Activated T-helper 9 cell treated with anti-CD3 and anti-CD28 coated beads, Interleukin-2, amount 50 U/mL, for 16 hours (primary cell): ENCODE results near the gene CACNA1G.

Source experiments
- DNase-seq: peaks from one replicate; pipeline ENCODE4 v3.0.0-alpha.2; 2020; ENCODE audit warnings: low read depth

CACNA1G gene

DNA sequence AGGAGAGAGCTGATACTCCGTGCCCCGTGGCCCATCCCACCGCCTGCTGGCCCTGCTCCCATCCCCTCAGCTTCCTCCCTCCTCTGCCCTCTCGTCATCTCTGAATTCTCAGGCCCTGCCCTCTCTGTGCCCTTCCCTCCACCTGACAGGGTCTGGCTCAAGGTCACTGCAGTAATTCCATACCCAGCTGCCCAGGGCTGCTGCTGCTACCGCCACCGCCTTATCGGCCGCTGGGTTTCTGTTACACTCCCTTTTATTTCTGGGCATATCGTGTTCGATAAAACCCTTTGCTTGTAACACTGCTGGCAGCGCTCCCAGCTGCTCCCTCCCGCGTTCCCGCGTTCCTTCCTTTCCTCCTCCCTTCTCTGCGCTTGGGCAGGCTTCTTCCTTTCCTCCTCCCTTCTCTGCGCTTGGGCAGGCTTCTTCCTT is 26.8 kb upstream of the CACNA1G start:
- no peak for DNase-seq

DNA sequence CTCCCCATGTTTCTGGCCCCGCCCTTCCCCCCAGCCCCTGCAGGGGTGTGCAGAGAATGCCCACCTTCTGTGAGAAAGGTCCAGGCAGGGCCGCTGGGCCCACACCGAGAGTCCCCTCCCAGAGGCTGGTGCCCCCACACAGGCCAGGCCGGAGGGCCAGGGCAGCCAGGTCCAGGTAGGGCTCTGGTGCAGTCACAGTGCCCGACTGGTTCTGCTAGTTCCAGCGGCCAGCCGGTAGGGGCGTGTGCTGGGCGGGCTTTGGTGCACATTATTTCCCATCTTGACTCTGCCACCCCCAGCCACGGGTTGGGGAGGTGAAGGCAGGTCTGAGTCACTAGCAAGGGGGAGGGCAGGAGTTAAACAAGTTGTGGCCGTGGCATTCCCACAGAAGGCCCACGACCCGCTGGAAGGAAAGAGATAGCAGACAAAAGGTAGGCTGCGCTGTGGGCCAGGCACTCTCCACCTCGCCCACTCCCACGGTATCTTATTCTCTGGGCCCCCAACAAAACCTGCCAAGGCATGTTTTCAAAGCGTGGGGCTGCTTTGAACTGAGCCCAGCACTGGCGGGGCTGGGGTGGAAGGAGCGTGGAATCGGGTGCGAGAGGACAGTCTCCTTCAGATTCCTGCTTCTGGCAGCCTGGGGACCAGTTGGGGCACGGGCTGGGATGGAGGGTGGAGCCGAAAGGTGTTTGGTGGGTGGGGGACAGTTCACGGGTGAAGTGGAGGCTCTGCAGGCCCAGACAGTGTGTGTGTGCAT is 26.1 kb upstream of the CACNA1G start:
- no peak for DNase-seq

GRCh38 chr17:50534979-50535326 is 25.6 kb upstream of the CACNA1G start:
- DNase-seq = no peak

DNA sequence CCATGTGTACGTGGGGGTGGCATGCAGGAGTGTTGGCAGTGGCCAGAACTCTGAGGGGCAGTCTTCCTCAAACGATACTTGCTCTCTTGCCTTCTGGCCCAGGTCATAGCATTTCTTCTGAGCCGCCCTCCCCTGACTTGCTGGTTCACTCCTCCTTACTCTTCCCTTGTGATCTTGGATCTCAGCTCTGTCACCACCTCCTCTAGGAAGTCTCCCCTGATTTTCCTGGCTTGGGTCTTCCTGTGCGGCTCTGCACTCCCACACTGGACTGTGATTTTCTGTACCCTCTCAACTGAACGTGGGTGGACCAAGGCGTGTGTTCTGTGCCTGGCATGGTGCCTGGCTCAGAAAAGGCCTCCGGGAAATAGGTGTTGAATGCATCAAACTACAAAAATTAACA is 25.1 kb upstream of the CACNA1G start:
- DNase-seq = no peak

- no peak for DNase-seq
Measured at GRCh38 chr17:50536683-50537646, 23.6 kb upstream of the CACNA1G start.

DNA sequence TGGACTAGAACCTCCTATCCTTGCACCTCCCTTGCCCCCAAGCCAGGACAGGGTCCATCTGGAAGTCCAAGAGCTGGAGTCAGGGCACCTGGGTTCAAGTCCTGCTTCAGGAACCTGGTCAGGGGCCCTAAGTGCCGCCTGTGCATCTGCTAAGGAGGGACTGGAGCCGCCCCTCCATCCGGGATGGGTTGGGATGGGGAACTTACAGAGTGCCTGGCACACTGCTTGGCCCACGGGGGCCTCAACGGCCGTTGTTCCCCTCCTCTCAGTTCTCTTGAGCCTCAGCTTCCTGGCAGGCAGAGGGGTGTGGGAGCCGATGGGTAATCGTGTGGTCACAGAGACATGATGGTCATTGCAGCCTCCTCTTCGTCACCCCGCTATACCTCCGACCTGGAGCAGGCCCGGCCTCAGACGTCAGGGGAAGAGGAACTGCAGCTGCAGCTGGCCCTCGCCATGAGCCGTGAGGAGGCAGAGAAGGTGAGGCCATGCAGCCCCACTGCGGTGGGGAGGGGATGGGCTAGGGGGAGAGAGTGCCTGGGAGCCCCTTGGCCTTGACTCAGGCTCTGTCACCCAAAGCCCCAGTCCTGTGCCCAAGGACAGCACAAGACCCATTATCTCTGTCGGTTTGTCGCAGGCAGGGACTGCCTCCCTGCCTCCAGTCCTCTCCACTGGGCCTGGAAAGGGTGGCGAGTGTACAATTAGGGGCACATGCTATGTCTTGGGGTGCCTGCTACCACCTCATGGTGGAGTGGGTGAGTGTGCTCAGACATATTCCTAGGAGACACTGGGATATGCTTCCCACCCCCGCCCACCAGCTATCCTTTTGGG is 22.6 kb upstream of the CACNA1G start:
- no peak for DNase-seq

- DNase-seq = no peak
Measured at GRCh38 chr17:50538549-50539410, 21.7 kb upstream of the CACNA1G start.

DNA sequence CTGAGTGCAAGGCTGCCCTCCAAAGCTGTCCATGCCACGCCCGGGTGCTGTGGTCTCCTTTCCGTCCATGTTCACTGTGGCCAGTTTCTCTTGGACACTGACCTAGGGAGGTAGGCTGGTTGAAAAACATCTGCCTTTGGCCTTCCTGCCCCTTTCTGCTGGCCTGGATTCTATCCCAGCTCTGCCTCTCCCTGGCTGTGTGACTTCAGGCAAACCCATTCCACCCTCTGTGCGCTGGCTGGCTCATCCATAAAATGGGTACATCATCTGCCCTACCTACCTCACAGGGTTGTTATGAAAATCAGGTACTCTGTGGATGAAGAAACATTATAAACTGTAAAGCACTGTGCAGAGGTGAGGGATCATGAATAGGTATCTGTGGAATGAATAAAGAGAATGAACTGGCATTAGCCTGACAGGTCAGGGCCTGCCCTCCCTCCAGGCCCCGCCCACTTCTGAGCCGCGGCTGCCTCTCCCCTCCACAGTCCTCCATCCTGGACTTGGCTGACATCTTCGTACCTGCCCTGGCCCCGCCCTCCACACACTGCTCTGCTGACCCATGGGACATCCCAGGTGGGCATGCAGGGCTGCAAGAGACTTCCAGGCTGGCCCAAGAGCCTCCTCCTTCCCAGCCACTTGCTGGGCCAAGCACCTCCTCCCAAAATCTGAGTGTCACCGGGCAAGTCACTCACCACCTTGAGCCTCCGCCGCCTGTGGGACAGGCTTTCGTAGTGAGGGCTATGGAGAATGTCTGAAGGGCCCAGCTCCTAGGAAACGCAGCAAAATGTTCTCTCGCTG is 20.6 kb upstream of the CACNA1G start:
- no peak for DNase-seq

- DNase-seq = no peak
Measured at GRCh38 chr17:50540560-50541401, 19.7 kb upstream of the CACNA1G start.

DNA sequence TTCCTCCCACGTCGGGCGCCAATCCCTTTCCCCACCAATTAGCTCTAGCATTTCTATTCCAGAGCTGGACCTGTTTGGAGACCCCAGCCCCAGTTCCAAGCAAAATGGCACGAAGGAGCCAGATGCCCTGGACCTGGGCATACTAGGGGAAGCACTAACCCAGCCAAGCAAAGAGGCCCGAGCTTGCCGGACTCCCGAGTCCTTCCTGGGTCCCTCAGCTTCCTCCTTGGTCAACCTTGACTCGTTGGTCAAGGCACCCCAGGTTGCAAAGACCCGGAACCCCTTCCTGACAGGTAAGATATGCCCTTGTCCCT is 19.2 kb upstream of the CACNA1G start:
- no peak for DNase-seq

DNA sequence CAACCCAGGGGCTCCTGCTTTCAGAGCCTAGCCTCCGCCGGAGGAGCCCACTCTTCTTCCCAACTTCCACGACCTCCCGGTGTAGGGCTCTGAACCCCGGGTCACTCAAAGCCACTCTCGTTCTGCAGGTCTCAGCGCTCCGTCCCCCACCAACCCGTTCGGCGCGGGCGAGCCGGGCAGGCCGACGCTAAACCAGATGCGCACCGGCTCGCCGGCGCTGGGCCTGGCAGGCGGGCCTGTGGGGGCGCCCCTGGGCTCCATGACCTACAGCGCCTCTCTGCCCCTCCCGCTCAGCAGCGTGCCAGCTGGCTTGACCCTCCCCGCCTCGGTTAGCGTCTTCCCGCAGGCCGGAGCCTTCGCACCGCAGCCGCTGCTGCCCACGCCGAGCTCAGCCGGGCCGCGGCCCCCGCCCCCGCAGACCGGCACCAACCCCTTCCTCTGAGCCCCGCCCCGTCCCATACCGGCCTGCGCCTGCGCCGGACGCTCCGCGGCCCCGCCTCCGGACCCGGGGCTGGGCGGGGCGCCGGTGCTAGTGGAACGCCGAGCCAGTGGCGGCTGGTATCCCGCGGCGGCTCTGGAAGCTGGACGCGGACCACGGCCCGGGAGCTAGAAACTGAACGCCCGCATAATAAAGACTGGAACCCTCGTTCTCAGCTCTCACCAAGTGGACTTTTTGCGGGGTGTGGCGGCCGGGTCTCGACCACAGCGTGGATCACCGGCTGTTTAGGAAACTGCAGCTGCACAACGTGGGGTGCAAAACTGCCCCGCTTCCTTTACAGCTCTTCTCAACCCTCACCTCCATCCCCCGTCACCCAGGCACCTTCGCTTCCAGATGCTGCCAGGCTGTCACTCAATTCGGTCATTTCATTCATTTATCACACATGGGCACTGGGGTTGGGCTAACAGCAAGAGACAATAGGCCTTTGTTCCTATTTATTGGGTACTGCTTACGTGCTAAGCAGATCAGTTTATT is 18.5 kb upstream of the CACNA1G start:
- DNase-seq = peak; percentile 77

DNA sequence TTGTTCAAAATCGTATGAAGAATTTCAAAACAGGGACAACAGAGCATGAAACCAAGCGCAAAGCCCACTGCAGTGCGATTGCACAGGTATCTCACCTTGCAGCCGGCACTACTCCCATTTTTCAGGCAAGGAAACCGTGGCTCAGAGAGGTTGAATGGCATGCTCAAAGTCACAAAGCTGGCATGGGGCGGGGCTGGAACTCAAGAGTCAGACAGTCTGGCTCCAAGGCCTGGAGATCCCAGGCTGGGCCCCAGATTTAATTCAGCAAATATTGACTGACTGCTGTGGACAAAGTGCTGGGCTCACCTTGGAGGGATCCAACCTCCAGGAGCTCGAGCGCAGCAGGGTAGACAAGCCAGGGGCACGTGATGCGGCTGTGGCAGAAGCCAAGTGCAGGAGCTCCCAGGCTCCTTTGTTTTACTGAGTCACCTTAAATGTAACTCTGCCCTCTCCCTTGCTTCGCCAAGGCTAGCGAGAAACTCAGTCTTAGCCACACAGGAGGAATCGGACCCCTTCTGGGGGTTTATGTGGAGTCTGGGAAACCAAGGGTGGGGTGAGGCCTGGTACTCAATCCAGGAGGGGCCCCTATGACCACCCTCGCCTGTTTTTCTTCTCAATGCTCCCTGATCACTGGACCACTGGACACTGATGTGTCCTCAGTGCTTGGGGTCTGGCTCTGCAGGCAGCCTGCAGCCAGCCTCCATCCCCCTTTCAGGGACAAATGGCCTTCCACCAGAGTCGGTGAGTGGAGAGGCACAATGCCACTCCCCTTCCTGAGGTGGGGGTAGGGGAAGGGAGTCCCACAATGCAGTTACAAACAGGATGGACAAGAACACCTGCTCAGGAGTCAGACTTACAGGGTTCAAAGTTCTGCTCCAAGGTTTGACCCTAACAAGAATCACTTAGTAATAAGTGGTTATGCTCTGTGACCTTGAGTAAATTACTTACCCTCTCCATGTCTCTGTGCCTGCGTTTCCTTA is 17.4 kb upstream of the CACNA1G start:
- no peak for DNase-seq

GRCh38 chr17:50544516-50544915 is 16.0 kb upstream of the CACNA1G start:
- no peak for DNase-seq

DNA sequence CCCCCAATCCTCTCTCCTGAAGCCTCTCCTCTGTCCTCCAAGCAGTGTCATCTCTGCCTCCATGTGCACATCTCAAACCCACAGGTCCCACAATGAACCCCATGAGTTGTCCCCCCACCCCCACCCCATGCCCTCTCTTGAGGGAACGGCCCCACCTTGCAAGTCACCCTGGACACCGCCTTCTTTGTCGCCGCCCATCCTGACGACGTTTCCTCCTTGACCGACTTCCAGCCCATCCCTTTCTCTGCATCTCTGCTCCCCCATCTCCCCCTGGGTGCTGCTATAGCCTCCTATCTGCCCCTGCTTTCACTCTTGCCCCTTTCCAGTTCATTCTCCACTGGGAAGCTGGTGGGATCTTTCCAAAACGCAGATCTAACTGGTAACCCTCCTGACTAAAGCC is 15.2 kb upstream of the CACNA1G start:
- no peak for DNase-seq

DNA sequence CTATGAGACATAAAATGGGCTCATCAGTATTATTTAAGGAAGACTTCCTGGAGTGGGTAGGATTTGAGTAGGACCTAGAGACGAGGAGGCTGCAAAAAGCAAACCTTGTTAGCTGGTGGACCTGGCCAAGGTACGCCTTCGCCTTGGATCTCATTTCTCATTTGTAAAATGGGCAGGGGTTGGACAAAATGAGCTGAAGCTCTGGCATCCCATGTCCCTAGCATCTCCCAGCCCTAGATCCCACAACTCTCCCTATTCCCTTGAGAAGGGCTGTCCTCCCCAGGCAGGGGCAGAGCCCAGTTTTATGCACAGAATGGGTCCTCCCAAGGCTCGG is 13.8 kb upstream of the CACNA1G start:
- no peak for DNase-seq

DNA sequence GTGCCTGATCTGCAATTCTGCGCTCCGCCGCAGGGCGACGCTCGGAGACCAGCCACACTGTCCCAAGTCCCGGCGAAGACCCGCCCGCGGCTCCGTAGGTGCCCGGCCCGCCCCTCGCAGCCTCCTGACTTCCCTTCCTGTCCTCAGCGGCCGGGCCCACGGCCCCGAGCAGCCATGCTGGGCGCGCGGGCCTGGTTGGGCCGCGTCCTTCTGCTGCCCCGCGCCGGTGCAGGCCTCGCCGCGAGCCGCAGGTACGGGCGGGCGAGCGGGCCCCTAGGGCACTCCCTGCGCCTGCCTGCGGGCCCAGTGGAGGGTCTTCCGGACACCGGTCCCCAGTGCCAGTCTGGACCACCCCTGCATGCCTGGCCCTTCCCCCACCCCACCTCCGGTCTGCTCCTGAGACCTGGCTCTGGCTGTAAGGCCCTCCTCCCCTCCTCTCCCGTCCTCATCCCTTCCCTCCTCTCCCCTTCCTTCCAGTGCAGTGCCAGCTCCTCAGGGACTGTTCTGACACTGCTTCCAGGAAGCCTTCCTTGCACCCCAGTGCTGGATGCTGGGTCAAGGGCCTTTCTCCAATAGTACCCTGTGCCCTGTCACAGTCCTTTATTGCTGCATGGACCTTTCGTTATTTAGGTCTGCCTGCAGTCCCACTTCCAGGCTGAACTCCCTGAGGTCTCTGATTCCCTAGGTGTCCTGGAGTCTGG is 13.3 kb upstream of the CACNA1G start, which contains the start of gene SPATA20:
Gene SPATA20, plus strand, starts transcription at position 140 of the 701 bp plus-strand sequence. Its CDS starts 35 bp downstream, at position 175.
- peak; percentile 74 for DNase-seq

GRCh38 chr17:50547736-50548083 is 12.8 kb upstream of the CACNA1G start:
- no peak for DNase-seq
